Cardiac fibroblast (primary cell): ENCODE data around the gene TERT.
"Not testable (repeated sequence)": the region's sequence is repeated elsewhere in the genome, so short reads cannot be mapped to it uniquely, and the experiment has no call there.

ENCODE experiments used
- DNase-seq, 2 donors: peaks; one replicate each; pipeline versions ENCODE4 v3.0.0 to v3.0.0-alpha.2; 2010; ENCODE audit warnings: low read depth in 2 of 2
- H3K4me3 ChIP-seq, 2 donors: replicated peaks in 1 of 2; 1 replicate in 1 of 2; 2 replicates in 1 of 2; pipeline ENCODE4 v1.5.1; 2011; ENCODE audit warnings: low read depth in 2 of 2, low read length in 2 of 2, mild to moderate bottlenecking in 2 of 2, moderate library complexity in 1 of 2
- TF ChIP-seq, protein P1 (sequence below): IDR thresholded peaks from one replicate; pipeline ENCODE4 v1.5.1; 2011; ENCODE audit warnings: low read depth, mild to moderate bottlenecking, low read length, inconsistent platforms

The TERT gene

GRCh38 chr5:1282993-1283728 lies 11.7 kb downstream of the TERT start:
- H3K4me3 ChIP-seq, DNase-seq: not testable (repeated sequence)

- H3K4me3 ChIP-seq = no peak overlapping the region
- no peak for DNase-seq
- TF ChIP-seq, protein P1, sequence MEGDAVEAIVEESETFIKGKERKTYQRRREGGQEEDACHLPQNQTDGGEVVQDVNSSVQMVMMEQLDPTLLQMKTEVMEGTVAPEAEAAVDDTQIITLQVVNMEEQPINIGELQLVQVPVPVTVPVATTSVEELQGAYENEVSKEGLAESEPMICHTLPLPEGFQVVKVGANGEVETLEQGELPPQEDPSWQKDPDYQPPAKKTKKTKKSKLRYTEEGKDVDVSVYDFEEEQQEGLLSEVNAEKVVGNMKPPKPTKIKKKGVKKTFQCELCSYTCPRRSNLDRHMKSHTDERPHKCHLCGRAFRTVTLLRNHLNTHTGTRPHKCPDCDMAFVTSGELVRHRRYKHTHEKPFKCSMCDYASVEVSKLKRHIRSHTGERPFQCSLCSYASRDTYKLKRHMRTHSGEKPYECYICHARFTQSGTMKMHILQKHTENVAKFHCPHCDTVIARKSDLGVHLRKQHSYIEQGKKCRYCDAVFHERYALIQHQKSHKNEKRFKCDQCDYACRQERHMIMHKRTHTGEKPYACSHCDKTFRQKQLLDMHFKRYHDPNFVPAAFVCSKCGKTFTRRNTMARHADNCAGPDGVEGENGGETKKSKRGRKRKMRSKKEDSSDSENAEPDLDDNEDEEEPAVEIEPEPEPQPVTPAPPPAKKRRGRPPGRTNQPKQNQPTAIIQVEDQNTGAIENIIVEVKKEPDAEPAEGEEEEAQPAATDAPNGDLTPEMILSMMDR = no peak
These were observed 12.5 kb downstream of the TERT start for GRCh38 chr5:1282131-1282992.

- TF ChIP-seq, protein P1 = no peak
- no peak for DNase-seq
- no peak overlapping the region for H3K4me3 ChIP-seq
These were observed 13.6 kb downstream of the TERT start for GRCh38 chr5:1281038-1281882.

GRCh38 chr5:1280177-1281037 lies 14.5 kb downstream of the TERT start:
- TF ChIP-seq, protein P1 = no peak
- no peak for DNase-seq
- no peak overlapping the region for H3K4me3 ChIP-seq

- no peak for DNase-seq
- no peak overlapping the region for H3K4me3 ChIP-seq
- TF ChIP-seq, protein P1 = no peak
These were observed 15.3 kb downstream of the TERT start for GRCh38 chr5:1279443-1280151.

DNA sequence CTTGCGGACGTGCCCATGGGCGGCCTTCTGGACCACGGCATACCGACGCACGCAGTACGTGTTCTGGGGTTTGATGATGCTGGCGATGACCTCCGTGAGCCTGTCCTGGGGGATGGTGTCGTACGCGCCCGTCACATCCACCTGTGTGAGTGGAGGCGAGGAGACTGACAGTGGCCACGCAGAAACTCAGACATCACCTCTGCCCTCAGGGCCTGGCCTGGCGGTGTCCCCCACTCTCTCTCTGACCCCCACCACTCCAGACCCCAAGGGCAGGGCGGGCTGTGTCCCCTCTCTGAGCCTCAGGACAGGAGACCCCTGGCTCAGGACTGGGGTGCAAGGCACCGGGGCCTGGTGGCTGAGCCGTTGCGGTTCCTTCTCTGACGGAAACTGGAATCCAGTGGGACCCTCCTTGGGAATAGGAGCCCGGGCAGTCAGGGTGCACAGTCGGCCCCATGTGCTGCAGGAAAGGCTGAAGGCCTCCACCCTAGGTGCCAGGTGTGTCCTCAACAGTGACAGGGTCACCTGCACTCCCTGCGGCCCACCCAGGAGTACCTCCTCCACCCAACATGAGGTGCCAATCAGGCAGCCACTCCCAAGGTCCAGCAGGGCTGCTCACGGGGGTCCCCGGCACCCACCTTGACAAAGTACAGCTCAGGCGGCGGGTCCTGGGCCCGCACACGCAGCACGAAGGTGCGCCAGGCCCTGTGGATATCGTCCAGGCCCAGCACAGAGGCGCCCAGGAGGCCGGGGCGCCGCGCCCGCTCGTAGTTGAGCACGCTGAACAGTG lies 16.0 kb downstream of the TERT start:
- no peak for DNase-seq
- TF ChIP-seq, protein P1 = no peak

More for the DNA sequence above, 16.0 kb downstream of the TERT start:
- no peak overlapping the region for H3K4me3 ChIP-seq
